Measurements from ENCODE around the gene CDC123.
A peak's percentile ranks its signal among the peaks of the same experiment; 100 is the strongest.

CDC123 gene

DNA sequence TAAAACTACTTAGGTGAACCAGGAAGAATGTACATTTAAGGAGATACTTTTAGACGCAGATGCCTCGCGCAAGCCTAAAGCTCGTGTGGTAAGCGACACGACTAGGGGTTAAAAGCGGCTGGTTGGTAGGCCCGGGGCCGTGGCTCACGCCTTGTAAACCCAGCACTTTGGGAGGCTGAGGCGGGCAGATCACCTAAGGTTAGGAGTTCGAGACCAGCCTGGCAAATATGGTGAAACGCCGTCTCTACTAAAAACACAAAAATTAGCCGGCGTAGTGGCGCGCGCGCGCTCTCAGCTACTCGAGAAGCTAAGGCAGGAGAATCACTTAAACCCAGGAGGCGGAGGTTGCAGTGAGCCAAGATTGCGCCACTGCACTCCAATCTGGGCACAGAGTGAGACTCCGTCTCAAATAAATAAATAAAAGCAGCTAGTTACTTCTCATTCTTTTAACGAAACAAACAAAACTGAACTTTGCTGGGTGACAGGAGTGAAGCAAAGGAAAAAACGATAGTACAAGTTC is 1.2 kb upstream of the CDC123 start:
- H3K27me3 ChIP-seq (ENCODE audit: insufficient read depth, low read length) = no peaks in the 10 kb centered on the region
- peak overlapping the region; percentile 98 for H3K4me3 ChIP-seq (ENCODE audit: low read length)
- H3K27ac ChIP-seq (ENCODE audit: low read length) = peak overlapping the region; percentile 50
- H3K9ac ChIP-seq (ENCODE audit: low read depth, low read length) = peak overlapping the region; percentile 97
- H3K36me3 ChIP-seq (ENCODE audit: insufficient read depth, low read depth, low read length) = peaks cover 38% of the 10 kb centered on the region
- peaks cover 4% of the 10 kb centered on the region; the same call in 1 of the 2 replicates for H3K4me1 ChIP-seq (ENCODE audit: insufficient read depth, low read length)
- no peaks in the 10 kb centered on the region for H3K9me3 ChIP-seq (ENCODE audit: insufficient read depth, low read depth, low read length)

- Histone ChIP-seq H3K9ac (ENCODE audit: low read depth, low read length) (peak overlapping the region; percentile 97), H3K36me3 (ENCODE audit: insufficient read depth, low read depth, low read length) (peaks cover 39% of the 10 kb centered on the region), H3K27ac (ENCODE audit: low read length) (peak overlapping the region; percentile 50), H3K9me3 (ENCODE audit: insufficient read depth, low read depth, low read length) (no peaks in the 10 kb centered on the region), H3K27me3 (ENCODE audit: insufficient read depth, low read length) (no peaks in the 10 kb centered on the region), H3K4me1 (ENCODE audit: insufficient read depth, low read length) (peaks cover 4% of the 10 kb centered on the region; the same call in 1 of the 2 replicates), H3K4me3 (ENCODE audit: low read length) (peak overlapping the region; percentile 98)
Observed at GRCh38 chr10:12195281-12195602, 746 bp upstream of the CDC123 start.

- H3K36me3 ChIP-seq (ENCODE audit: insufficient read depth, low read depth, low read length) = peaks cover 45% of the 10 kb centered on the region
- H3K27ac ChIP-seq (ENCODE audit: low read length) = peak overlapping the region; percentile 7
- peaks cover 4% of the 10 kb centered on the region; the same call in 1 of the 2 replicates for H3K4me1 ChIP-seq (ENCODE audit: insufficient read depth, low read length)
- H3K9me3 ChIP-seq (ENCODE audit: insufficient read depth, low read depth, low read length) = no peaks in the 10 kb centered on the region
- no peaks in the 10 kb centered on the region for H3K27me3 ChIP-seq (ENCODE audit: insufficient read depth, low read length)
- H3K9ac ChIP-seq (ENCODE audit: low read depth, low read length) = peak overlapping the region; percentile 97
- H3K4me3 ChIP-seq (ENCODE audit: low read length) = peak overlapping the region; percentile 98
Observed at GRCh38 chr10:12196531-12197211, 683 bp downstream of the CDC123 start.

- H3K4me3 ChIP-seq (ENCODE audit: low read length) = peak overlapping the region; percentile 37; the same call in 1 of the 2 replicates
- no peak overlapping the region for H3K27ac ChIP-seq (ENCODE audit: low read length)
Observed at GRCh38 chr10:12198156-12198555, 2.2 kb downstream of the CDC123 start.

GRCh38 chr10:12200850-12201249 is 4.9 kb downstream of the CDC123 start:
- peaks cover 67% of the 10 kb centered on the region for H3K36me3 ChIP-seq (ENCODE audit: insufficient read depth, low read depth, low read length)
- H3K27me3 ChIP-seq (ENCODE audit: insufficient read depth, low read length) = no peaks in the 10 kb centered on the region
- H3K4me1 ChIP-seq (ENCODE audit: insufficient read depth, low read length) = no peaks in the 10 kb centered on the region
- H3K4me3 ChIP-seq (ENCODE audit: low read length) = no peak overlapping the region
- no peaks in the 10 kb centered on the region for H3K9me3 ChIP-seq (ENCODE audit: insufficient read depth, low read depth, low read length)
- no peak overlapping the region for H3K9ac ChIP-seq (ENCODE audit: low read depth, low read length)
- H3K27ac ChIP-seq (ENCODE audit: low read length) = no peak overlapping the region

More at GRCh38 chr10:12198156-12198555, 2.2 kb downstream of the CDC123 start:
- peaks cover 4% of the 10 kb centered on the region; the same call in 1 of the 2 replicates for H3K4me1 ChIP-seq (ENCODE audit: insufficient read depth, low read length)
- no peaks in the 10 kb centered on the region for H3K27me3 ChIP-seq (ENCODE audit: insufficient read depth, low read length)
- no peaks in the 10 kb centered on the region for H3K9me3 ChIP-seq (ENCODE audit: insufficient read depth, low read depth, low read length)
- no peak overlapping the region for H3K9ac ChIP-seq (ENCODE audit: low read depth, low read length)
- H3K36me3 ChIP-seq (ENCODE audit: insufficient read depth, low read depth, low read length) = peaks cover 48% of the 10 kb centered on the region

DNA sequence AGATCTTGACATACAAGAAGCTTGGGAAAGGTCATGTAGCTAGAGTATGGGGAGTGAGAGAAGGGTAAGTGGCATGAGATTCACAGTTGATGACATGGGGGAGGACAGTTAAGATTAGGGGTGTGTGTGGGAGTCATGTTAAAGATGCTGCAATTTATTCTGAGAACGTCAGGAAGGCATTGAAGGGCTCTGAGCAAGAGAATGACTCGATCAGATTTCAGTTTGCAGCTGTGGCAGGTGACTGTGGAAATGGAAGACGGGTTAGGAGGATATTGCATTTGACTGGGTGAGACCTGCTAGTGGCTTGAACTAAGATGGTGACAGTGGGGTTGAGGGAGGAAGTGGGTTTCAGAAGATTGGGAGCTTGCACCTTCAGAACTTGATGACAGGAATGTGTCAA is 5.6 kb downstream of the CDC123 start:
- H3K36me3 ChIP-seq (ENCODE audit: insufficient read depth, low read depth, low read length) = peaks cover 73% of the 10 kb centered on the region
- no peaks in the 10 kb centered on the region for H3K27me3 ChIP-seq (ENCODE audit: insufficient read depth, low read length)
- no peaks in the 10 kb centered on the region for H3K9me3 ChIP-seq (ENCODE audit: insufficient read depth, low read depth, low read length)
- H3K9ac ChIP-seq (ENCODE audit: low read depth, low read length) = no peak overlapping the region
- H3K4me1 ChIP-seq (ENCODE audit: insufficient read depth, low read length) = no peaks in the 10 kb centered on the region
- no peak overlapping the region for H3K4me3 ChIP-seq (ENCODE audit: low read length)
- no peak overlapping the region for H3K27ac ChIP-seq (ENCODE audit: low read length)

- H3K36me3 ChIP-seq (ENCODE audit: insufficient read depth, low read depth, low read length) = peaks cover 76% of the 10 kb centered on the region
- no peak overlapping the region for H3K27ac ChIP-seq (ENCODE audit: low read length)
- H3K4me1 ChIP-seq (ENCODE audit: insufficient read depth, low read length) = no peaks in the 10 kb centered on the region
- no peaks in the 10 kb centered on the region for H3K9me3 ChIP-seq (ENCODE audit: insufficient read depth, low read depth, low read length)
- H3K27me3 ChIP-seq (ENCODE audit: insufficient read depth, low read length) = no peaks in the 10 kb centered on the region
- no peak overlapping the region for H3K9ac ChIP-seq (ENCODE audit: low read depth, low read length)
- H3K4me3 ChIP-seq (ENCODE audit: low read length) = no peak overlapping the region
Observed at GRCh38 chr10:12202226-12202625, 6.2 kb downstream of the CDC123 start.

DNA sequence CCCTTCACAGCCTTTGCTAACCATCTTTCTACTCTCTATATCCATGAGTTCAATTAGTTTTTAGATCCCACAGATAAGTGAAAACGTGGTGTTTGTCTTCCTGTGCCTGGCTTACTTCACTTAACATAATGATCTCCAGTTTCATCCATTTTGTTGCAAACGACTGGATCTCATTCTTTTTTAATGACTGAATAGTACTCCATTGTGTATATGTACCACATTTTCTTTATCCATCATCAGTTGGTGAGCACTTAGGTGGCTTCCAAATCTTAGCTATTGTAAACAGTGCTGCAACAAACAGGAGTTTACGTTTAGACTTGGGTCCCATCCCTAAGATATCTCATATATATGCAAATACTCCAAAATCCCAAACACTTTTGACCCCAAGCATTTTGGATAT is 9.1 kb downstream of the CDC123 start:
- H3K27ac ChIP-seq (ENCODE audit: low read length) = no peak overlapping the region
- H3K9ac ChIP-seq (ENCODE audit: low read depth, low read length) = no peak overlapping the region
- H3K36me3 ChIP-seq (ENCODE audit: insufficient read depth, low read depth, low read length) = peaks cover 84% of the 10 kb centered on the region
- H3K4me3 ChIP-seq (ENCODE audit: low read length) = no peak overlapping the region
- no peaks in the 10 kb centered on the region for H3K27me3 ChIP-seq (ENCODE audit: insufficient read depth, low read length)
- no peaks in the 10 kb centered on the region for H3K9me3 ChIP-seq (ENCODE audit: insufficient read depth, low read depth, low read length)
- no peaks in the 10 kb centered on the region for H3K4me1 ChIP-seq (ENCODE audit: insufficient read depth, low read length)

DNA sequence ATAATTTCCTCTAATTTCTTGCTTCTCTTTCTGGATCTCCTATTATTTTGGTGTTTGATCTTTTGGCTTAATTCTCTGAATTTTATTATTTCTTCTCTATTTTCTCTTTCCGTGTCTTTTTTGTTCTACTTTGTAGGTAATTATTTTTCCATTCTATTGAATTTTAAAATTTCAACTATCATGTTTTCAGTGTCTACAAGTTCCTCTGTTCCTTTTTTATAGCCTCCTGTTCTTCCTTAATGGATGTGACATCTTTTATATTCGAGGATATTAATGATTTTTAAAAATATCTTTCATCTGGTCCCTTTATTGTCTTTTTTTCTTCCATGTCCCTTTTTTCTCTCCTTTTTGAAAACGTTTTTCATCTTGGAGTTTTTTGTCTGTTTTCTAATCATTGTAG is 11.1 kb downstream of the CDC123 start:
- H3K27me3 ChIP-seq (ENCODE audit: insufficient read depth, low read length) = no peaks in the 10 kb centered on the region
- H3K4me3 ChIP-seq (ENCODE audit: low read length) = no peak overlapping the region
- H3K9me3 ChIP-seq (ENCODE audit: insufficient read depth, low read depth, low read length) = no peaks in the 10 kb centered on the region
- peaks cover 87% of the 10 kb centered on the region for H3K36me3 ChIP-seq (ENCODE audit: insufficient read depth, low read depth, low read length)
- no peak overlapping the region for H3K9ac ChIP-seq (ENCODE audit: low read depth, low read length)
- no peak overlapping the region for H3K27ac ChIP-seq (ENCODE audit: low read length)
- H3K4me1 ChIP-seq (ENCODE audit: insufficient read depth, low read length) = no peaks in the 10 kb centered on the region

GRCh38 chr10:12208460-12208859 is 12.5 kb downstream of the CDC123 start:
- Histone ChIP-seq H3K9me3 (ENCODE audit: insufficient read depth, low read depth, low read length) (no peaks in the 10 kb centered on the region), H3K27ac (ENCODE audit: low read length) (no peak overlapping the region), H3K36me3 (ENCODE audit: insufficient read depth, low read depth, low read length) (peaks cover 87% of the 10 kb centered on the region), H3K4me1 (ENCODE audit: insufficient read depth, low read length) (no peaks in the 10 kb centered on the region), H3K27me3 (ENCODE audit: insufficient read depth, low read length) (no peaks in the 10 kb centered on the region), H3K4me3 (ENCODE audit: low read length) (no peak overlapping the region), H3K9ac (ENCODE audit: low read depth, low read length) (no peak overlapping the region)

DNA sequence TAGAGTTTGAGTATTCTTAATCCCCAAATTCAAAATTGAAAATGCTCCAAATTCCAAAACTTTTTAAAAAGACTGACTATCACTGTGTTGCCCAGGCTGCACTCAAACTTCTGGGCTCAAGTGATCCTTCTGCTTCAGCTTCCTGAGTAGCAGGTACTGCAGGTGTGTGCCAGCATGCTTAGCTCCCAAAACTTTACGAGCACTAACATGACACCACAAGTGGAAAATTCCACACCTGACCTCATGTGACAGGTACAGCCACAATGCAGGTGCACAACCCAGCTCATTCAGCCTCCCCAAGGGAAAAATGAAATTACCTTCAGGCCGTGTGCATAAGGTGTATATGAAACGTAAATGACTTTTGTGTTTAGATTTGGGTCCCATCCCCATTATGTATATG is 16.5 kb downstream of the CDC123 start:
- no peaks in the 10 kb centered on the region for H3K4me1 ChIP-seq (ENCODE audit: insufficient read depth, low read length)
- H3K27me3 ChIP-seq (ENCODE audit: insufficient read depth, low read length) = no peaks in the 10 kb centered on the region
- H3K9me3 ChIP-seq (ENCODE audit: insufficient read depth, low read depth, low read length) = no peaks in the 10 kb centered on the region
- H3K27ac ChIP-seq (ENCODE audit: low read length) = no peak overlapping the region
- H3K9ac ChIP-seq (ENCODE audit: low read depth, low read length) = no peak overlapping the region
- H3K36me3 ChIP-seq (ENCODE audit: insufficient read depth, low read depth, low read length) = peaks cover 85% of the 10 kb centered on the region
- H3K4me3 ChIP-seq (ENCODE audit: low read length) = no peak overlapping the region

DNA sequence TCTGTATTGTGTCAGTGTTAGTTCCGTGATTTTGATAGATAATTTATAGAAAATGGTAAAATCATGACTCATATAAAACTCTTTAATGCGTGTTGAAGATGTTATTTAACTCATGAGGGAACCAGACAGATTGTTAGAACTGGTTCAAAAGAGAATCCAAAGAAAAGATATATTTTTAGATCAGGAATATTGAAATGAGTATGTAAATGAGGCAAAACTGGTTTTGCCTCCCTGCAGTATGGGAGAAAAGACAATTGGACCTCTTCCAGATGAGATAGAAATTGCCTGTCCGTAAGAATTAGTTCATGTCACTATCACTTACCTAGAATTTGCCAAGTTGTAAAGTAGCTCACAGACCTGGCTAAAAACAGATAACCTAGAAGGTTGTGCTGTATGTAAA is 17.6 kb downstream of the CDC123 start:
- Histone ChIP-seq H3K9ac (ENCODE audit: low read depth, low read length) (no peak overlapping the region), H3K27me3 (ENCODE audit: insufficient read depth, low read length) (no peaks in the 10 kb centered on the region), H3K4me1 (ENCODE audit: insufficient read depth, low read length) (no peaks in the 10 kb centered on the region), H3K9me3 (ENCODE audit: insufficient read depth, low read depth, low read length) (no peaks in the 10 kb centered on the region), H3K27ac (ENCODE audit: low read length) (no peak overlapping the region), H3K36me3 (ENCODE audit: insufficient read depth, low read depth, low read length) (peaks cover 82% of the 10 kb centered on the region), H3K4me3 (ENCODE audit: low read length) (no peak overlapping the region)

Measured in iPS-20b (cell line).